Activated CD4-positive, CD25-positive, alpha-beta regulatory T cell treated with anti-CD3 and anti-CD28 coated beads, Interleukin-2, amount 50 U/mL, for 24 hours (primary cell): ENCODE measurements around the gene STAT2.
A peak's percentile ranks its signal among the peaks of the same experiment; 100 is the strongest.
"Not testable (repeated sequence)": the region's sequence is repeated elsewhere in the genome, so short reads cannot be mapped to it uniquely, and the experiment has no call there.

ENCODE experiments used
- ATAC-seq, 2 donors: fragments of 150-1000 bp; cut with Tn5 transposase; one replicate each; pipeline ENCODE4 v1.10.0; 2021; ENCODE audit warnings: mild to moderate bottlenecking in 1 of 2, moderate library complexity in 1 of 2

STAT2 gene

GRCh38 chr12:56324206-56324605, 35.7 kb downstream of the STAT2 start:
- no peak for ATAC-seq

DNA sequence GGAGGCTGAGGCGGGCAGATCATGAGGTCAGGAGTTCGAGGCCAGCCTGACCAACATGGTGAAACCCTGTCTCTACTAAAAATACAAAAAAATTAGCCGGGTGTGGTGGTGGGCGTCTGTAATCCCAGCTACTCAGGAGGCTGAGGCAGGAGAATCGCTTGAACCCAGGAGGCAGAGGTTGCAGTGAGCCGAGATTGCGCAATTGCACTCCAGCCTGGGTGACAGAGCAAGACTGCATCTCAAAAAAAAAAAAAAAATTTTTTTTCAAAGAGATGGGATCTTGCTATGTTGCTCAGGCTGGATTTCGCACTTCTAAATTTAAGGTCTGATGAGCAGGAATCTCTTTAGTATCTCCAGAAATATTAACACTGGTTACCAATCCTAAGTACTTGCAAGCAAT, 38.3 kb downstream of the STAT2 start:
- ATAC-seq = not testable (repeated sequence)

DNA sequence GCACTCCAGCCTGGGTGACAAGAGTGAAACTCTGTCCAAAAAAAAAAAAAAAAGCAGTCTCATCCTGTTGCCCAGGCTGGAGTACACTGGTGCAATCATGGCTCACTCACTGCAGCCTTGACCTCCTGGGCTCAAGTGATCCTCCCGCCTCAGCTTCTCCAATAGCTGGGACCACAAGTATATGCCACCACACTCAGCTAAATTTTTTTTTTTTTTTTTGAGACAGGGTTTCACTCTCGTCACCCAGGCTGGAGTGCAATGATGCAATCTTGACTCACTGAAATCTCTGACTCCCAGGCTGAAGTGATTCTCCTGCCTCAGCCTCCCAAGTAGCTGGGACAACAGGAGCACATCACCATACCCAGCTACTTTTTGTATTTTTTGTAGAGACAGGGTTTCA, 38.9 kb downstream of the STAT2 start:
- ATAC-seq = no peak

DNA sequence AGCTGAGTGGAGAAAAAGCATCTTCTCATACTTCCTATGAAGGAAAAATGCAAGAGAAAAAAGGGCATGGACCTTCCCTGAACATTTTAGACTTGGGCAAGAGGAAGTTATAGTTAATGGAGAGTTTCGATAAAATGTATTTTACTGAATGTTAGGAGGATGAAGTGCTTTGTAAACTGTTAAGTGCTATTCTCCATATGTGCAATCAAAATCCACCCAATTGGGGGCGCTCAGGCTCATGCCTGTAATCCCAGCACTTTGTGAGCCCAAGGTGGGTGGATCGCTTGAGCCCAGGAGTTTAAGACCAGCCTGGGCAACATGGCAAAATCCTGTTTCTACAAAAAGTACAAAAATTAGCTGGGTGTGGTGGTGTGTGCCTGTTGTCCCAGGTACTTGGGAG, 42.2 kb downstream of the STAT2 start:
- ATAC-seq = no peak

DNA sequence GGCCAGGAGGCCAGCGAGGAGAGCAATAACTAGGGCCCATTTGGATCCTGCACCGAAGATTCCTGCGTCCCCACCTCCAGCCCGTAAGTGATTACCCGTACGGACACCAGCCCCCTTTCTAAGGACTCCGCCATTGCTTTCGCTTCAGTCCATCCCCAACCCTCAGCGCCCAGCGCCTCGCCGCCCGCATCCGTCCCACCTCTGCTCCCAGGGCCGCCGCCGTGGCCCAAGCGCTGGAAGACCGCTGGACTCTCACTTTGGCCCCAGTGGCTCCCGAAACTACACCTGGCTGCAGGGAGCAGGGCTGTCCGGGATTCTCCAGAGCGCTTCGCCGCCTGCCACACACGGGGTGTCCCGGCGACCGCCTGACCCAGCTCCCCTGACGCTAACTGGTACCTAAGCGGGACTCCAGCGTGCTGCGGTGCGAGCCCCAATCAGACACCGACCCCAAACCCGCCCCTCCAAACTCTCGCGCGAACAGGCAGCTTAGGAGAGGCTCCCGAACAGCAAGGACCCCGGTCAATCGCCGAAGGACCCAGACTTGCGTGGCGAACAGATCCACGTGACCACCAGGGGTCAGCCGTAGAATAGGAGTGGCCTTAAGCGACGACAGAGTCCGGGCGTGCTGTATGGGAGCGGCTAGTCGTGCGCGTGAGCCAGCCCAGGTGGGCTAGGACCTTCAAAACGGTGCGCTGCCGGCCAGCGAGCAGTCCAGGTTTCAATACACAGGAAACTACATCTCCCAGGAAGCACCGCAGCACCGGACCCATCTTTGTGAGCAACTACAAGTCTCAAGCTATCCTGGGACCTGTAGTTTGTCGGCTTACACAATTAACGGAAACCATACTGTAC, 44.1 kb downstream of the STAT2 start, which contains the start of gene CNPY2:
TSS of gene CNPY2 (minus strand) at position 367 of the 852 bp plus-strand sequence. CDS start 771 bp downstream, outside the sequence.
- ATAC-seq = peak; percentile 91 to 93

GRCh38 chr12:56315249-56315621, 44.7 kb downstream of the STAT2 start:
- no peak for ATAC-seq

- ATAC-seq = no peak
These were observed 48.9 kb downstream of the STAT2 start for GRCh38 chr12:56311003-56311402.

- no peak for ATAC-seq
These were observed 51.2 kb downstream of the STAT2 start for GRCh38 chr12:56308714-56309113.

- ATAC-seq = no peak
These were observed 52.5 kb downstream of the STAT2 start for GRCh38 chr12:56307221-56307965.

DNA sequence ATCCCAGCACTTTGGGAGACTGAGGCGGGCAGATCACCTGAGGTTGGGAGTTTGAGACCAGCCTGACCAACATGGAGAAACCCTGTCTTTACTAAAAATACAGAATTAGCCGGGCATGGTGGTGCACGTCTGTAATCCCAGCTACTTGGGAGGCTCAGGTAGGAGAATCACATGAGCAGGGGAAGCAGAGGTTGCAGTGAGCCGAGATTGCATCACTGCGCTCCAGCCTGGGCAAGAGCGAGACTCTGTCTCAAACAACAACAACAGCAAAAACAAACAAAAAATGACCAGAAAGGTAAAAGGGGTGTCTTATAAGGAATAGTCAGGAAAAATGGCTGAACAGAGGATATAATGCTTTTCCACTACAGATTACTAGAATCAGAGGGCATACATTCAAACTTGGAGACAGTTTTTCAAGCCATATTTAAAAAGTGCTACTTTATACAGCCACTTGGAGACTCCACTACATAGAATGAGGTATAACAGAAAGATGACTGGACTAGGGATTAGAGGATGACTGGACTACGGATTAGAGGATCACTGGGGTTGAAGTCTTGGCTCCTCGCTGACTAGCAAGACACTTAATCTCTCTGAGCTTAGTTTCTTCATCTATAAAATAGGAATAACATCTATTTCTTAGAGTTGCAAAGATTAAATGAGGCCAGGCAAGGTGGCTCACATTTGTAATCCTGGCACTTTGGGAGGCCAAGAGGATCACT, 54.9 kb downstream of the STAT2 start:
- ATAC-seq = no peak

- ATAC-seq = no peak
These were observed 55.6 kb downstream of the STAT2 start for GRCh38 chr12:56304276-56304675.

- no peak for ATAC-seq
These were observed 59.1 kb downstream of the STAT2 start for GRCh38 chr12:56300644-56301464.

GRCh38 chr12:56299853-56300643, 59.9 kb downstream of the STAT2 start, which contains the start of gene CS:
CS (minus strand) TSS chr12:56300330; CDS start chr12:56300201, 129 bp downstream.
- ATAC-seq = peak; percentile 96

DNA sequence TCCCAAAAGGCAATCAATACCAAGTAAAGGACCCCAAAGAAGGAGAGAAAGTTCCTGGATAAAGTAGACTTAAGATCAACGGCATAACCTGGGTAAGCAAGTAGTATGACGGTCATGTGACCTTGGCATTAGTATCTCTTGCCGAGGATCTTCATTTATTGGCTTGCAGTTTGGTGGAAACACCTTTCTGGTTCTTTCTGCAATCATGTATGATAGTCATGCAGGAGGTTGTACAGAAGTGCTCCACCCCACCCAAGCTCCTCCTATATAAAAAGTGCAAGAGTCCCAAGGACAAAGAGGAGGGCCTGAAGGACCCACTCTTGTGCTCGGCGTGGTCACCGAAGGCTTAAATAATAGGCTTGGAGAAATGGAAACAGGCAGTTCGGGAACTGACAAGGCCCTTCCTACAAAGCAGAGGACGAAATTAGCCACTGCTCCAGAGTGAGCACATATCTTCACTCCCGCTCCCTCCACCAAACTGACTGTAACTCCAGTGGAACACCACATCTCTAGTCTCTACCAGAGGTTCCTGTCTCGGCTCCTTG, 60.5 kb downstream of the STAT2 start:
- peak; percentile 11 to 14 for ATAC-seq

DNA sequence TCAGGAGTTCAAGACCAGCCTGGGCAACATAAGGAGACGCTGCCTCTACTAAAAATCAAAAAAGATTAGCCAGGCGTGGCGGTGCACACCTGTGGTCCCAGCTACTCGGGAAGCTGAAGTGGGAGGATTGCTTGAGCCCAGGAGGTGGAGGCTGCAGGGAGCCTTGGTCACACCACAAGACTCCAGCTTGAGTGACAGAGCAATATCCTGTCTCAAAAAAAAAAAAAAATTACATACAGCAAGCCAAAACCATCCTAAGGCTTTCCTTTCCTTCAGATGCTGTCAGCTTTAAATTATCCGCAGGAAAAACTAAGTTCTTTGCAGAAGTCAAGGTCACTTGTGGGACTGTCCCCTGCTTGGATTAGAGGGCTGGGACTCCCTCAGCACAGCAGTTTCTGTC, 61.1 kb downstream of the STAT2 start:
- ATAC-seq = no peak

GRCh38 chr12:56297400-56297799, 62.5 kb downstream of the STAT2 start:
- ATAC-seq = no peak

- ATAC-seq = no peak
These were observed 63.6 kb downstream of the STAT2 start for GRCh38 chr12:56296295-56296694.

DNA sequence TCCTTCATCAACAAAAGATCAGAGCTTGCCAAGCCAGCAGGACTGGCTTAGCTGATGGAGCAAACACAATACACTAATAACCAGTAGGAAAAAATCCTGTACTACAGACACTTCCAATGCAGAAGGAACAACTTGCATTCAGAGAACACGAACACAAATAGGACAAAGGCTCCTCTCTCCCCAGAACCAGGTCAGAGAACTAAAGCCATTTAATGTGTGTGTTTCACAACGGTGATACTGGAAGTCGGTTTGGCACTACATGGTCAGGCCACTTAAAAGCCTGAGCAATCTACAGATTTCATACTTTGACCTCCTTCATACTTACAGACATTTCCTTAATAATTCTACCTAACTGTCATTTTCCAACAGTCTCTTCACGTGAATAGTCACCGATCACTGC, 66.1 kb downstream of the STAT2 start:
- no peak for ATAC-seq
